Sigmoid colon (tissue), 3 donors: ENCODE results near the gene DHX29.

ENCODE experiments used
- CTCF ChIP-seq, 4 experiments: fragments of 450-650 bp in 3 of 4; fragments of 200-600 bp in 1 of 4; IDR thresholded peaks; one replicate each; pipeline ENCODE4 v1.5.1; 2016 to 2019; ENCODE audit warnings: antibody characterized with exemption in 4 of 4, mild to moderate bottlenecking in 3 of 4, moderate library complexity in 2 of 4
- POLR2A ChIP-seq, 2 donors: fragments of 450-650 bp; IDR thresholded peaks; one replicate each; pipeline ENCODE4 v1.6.1; 2016; ENCODE audit warnings: antibody characterized with exemption in 2 of 2, mild to moderate bottlenecking in 2 of 2, moderate library complexity in 2 of 2

GRCh38 chr5:55344392-55344992 is 37.0 kb upstream of the DHX29 start:
- TF ChIP-seq CTCF (IDR thresholded peaks at IDR 0.05), result peak in 3 of 4 experiments; percentile 86 to 90 (median 88)
- TF ChIP-seq POLR2A (IDR thresholded peaks at IDR 0.05), result no peak
